GM12878 (cell line): ENCODE measurements around the gene GIT1. TPM values are rescaled to one million over a fixed set of nuclear protein-coding genes. Genes with fewer than 3 reads are reported as not detected.

Experiments used
- IKZF2 ChIP-seq, 2 experiments: fragments of 450-650 bp; IDR thresholded peaks; 2 replicates each; pipeline ENCODE4 v1.6.1; 2017; ENCODE audit warnings: mild to moderate bottlenecking in 2 of 2, moderate library complexity in 2 of 2
- NRF1 ChIP-seq: conservative IDR thresholded peaks from 2 replicates; pipeline ENCODE4 v1.6.1; 2011; ENCODE audit warnings: mild to moderate bottlenecking, low read depth, low read length, improper control_type of control experiment
- SIX5 ChIP-seq: IDR thresholded peaks from 2 replicates; pipeline ENCODE4 v1.6.1; 2011; ENCODE audit warnings: mild to moderate bottlenecking, low read depth, low read length, moderate library complexity; ENCODE audit not compliant: severe bottlenecking
- SPI1 ChIP-seq: IDR thresholded peaks from 2 replicates; pipeline ENCODE4 v1.6.1; 2011; ENCODE audit warnings: low read depth, mild to moderate bottlenecking, low read length, moderate library complexity, borderline replicate concordance; ENCODE audit not compliant: insufficient read depth
- SRF ChIP-seq, 2 experiments: IDR thresholded peaks; 2 replicates each; pipeline ENCODE4 v1.6.1; 2011; ENCODE audit warnings: low read depth in 2 of 2, low read length in 2 of 2, mild to moderate bottlenecking in 1 of 2, moderate library complexity in 1 of 2
- polyA plus RNA-seq, 11 experiments: library from polyadenylated mRNA; depleted of rRNA in 4 of 11; unstranded in 6 of 11; stranded (reverse) in 5 of 11; fragments of >200 nt; fragmentation: Nextera tagmentation in 4 of 11; fragmentation: Illumina TruSeq in 1 of 11; extraction: Ambion mirVana in 4 of 11; extraction: Trizol in 1 of 11; gene quantifications; 1 replicate in 1 of 11; 2 replicates in 10 of 11; pipeline versions ENCODE4 v1.2.1 to v1.2.3, GENCODE V29; 2011 to 2016; ENCODE audit warnings: inconsistent platforms in 2 of 11, missing spikeins in 2 of 11, low read depth in 1 of 11
- total RNA-seq, 4 experiments: library from RNA; depleted of rRNA in 3 of 4; stranded (reverse); fragments of >200 nt in 3 of 4; fragmentation: Illumina TruSeq in 1 of 4; extraction: Trizol in 1 of 4; gene quantifications; 2 replicates each; pipeline versions ENCODE4 v1.2.1 to v1.2.3, GENCODE V29; 2013 to 2021
- TF ChIP-seq, protein P1 (sequence below): fragments of 450-650 bp; IDR thresholded peaks from 2 replicates; pipeline ENCODE4 v1.6.1; 2017; ENCODE audit warnings: mild to moderate bottlenecking, moderate library complexity
- TF ChIP-seq, protein P2 (sequence below): fragments of 450-650 bp; IDR thresholded peaks from 2 replicates; pipeline ENCODE4 v1.6.1; 2018; ENCODE audit warnings: mild to moderate bottlenecking, low read depth, moderate library complexity; ENCODE audit not compliant: partially characterized antibody
- TF ChIP-seq, protein P3 (sequence below): IDR thresholded peaks from 2 replicates; pipeline ENCODE4 v1.6.1; 2012; ENCODE audit warnings: low read depth, low read length, improper control_type of control experiment
- TF ChIP-seq, protein P4 (sequence below): fragments of 450-650 bp; conservative IDR thresholded peaks from 2 replicates; pipeline ENCODE4 v1.6.1; 2017; ENCODE audit warnings: mild to moderate bottlenecking, moderate library complexity
- TF ChIP-seq, protein P5 (sequence below): fragments of 450-650 bp; IDR thresholded peaks from 2 replicates; pipeline ENCODE4 v1.6.1; 2016; ENCODE audit warnings: mild to moderate bottlenecking
- TF ChIP-seq, protein P6 (sequence below): fragments of 150-350 bp; IDR thresholded peaks from 2 replicates; pipeline ENCODE4 v1.6.1; 2016; ENCODE audit warnings: low read depth, low read length
- TF ChIP-seq, protein P7 (sequence below): fragments of 450-650 bp; IDR thresholded peaks from 2 replicates; pipeline ENCODE4 v1.6.1; 2017; ENCODE audit warnings: borderline replicate concordance

GIT1 gene
- total and polyA plus RNA-seq, 10 of the 15 experiments (the other 5 are each of a cell fraction or from before 2014, with no cell fraction given), result 0.24 to 45.3 (median 20.9) TPM

DNA sequence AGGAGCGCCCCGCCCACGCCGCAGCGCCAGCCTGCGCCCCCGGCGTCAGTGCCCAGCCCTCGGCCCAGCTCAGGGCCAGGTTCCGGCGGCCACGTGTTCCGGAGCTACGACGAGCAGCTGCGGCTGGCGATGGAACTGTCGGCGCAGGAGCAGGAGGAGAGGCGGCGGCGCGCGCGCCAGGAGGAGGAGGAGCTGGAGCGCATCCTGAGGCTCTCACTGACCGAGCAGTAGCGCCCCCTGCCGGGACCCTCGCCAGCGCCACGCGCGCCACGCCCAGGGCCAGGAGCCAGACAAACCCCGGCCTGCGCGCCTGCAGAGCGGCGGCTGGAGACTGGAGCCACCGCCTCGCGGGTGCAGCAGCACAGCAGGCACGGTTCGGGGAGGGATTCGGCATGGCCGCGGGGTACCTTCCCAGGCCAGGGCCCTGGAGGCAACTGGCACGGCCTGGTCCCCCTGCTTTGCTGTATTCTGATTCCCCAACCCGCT lies 23.9 kb upstream of the GIT1 start (continued):
- TF ChIP-seq IKZF2 (IDR thresholded peaks at IDR 0.05) (no peak), SIX5 (no peak), SRF (IDR thresholded peaks at IDR 0.05; ENCODE audit: low read depth in 2 of 2, low read length in 2 of 2) (no peak), SPI1 (no peak), NRF1 (no peak)
- TF ChIP-seq, protein P1, sequence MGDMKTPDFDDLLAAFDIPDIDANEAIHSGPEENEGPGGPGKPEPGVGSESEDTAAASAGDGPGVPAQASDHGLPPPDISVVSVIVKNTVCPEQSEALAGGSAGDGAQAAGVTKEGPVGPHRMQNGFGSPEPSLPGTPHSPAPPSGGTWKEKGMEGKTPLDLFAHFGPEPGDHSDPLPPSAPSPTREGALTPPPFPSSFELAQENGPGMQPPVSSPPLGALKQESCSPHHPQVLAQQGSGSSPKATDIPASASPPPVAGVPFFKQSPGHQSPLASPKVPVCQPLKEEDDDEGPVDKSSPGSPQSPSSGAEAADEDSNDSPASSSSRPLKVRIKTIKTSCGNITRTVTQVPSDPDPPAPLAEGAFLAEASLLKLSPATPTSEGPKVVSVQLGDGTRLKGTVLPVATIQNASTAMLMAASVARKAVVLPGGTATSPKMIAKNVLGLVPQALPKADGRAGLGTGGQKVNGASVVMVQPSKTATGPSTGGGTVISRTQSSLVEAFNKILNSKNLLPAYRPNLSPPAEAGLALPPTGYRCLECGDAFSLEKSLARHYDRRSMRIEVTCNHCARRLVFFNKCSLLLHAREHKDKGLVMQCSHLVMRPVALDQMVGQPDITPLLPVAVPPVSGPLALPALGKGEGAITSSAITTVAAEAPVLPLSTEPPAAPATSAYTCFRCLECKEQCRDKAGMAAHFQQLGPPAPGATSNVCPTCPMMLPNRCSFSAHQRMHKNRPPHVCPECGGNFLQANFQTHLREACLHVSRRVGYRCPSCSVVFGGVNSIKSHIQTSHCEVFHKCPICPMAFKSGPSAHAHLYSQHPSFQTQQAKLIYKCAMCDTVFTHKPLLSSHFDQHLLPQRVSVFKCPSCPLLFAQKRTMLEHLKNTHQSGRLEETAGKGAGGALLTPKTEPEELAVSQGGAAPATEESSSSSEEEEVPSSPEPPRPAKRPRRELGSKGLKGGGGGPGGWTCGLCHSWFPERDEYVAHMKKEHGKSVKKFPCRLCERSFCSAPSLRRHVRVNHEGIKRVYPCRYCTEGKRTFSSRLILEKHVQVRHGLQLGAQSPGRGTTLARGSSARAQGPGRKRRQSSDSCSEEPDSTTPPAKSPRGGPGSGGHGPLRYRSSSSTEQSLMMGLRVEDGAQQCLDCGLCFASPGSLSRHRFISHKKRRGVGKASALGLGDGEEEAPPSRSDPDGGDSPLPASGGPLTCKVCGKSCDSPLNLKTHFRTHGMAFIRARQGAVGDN, result peak; percentile 68
- TF ChIP-seq, protein P2, sequence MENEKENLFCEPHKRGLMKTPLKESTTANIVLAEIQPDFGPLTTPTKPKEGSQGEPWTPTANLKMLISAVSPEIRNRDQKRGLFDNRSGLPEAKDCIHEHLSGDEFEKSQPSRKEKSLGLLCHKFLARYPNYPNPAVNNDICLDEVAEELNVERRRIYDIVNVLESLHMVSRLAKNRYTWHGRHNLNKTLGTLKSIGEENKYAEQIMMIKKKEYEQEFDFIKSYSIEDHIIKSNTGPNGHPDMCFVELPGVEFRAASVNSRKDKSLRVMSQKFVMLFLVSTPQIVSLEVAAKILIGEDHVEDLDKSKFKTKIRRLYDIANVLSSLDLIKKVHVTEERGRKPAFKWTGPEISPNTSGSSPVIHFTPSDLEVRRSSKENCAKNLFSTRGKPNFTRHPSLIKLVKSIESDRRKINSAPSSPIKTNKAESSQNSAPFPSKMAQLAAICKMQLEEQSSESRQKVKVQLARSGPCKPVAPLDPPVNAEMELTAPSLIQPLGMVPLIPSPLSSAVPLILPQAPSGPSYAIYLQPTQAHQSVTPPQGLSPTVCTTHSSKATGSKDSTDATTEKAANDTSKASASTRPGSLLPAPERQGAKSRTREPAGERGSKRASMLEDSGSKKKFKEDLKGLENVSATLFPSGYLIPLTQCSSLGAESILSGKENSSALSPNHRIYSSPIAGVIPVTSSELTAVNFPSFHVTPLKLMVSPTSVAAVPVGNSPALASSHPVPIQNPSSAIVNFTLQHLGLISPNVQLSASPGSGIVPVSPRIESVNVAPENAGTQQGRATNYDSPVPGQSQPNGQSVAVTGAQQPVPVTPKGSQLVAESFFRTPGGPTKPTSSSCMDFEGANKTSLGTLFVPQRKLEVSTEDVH, result no peak
- TF ChIP-seq, protein P3, sequence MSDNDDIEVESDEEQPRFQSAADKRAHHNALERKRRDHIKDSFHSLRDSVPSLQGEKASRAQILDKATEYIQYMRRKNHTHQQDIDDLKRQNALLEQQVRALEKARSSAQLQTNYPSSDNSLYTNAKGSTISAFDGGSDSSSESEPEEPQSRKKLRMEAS, result peak; percentile 71; the same call in 1 of the 2 replicates
- TF ChIP-seq, protein P4, sequence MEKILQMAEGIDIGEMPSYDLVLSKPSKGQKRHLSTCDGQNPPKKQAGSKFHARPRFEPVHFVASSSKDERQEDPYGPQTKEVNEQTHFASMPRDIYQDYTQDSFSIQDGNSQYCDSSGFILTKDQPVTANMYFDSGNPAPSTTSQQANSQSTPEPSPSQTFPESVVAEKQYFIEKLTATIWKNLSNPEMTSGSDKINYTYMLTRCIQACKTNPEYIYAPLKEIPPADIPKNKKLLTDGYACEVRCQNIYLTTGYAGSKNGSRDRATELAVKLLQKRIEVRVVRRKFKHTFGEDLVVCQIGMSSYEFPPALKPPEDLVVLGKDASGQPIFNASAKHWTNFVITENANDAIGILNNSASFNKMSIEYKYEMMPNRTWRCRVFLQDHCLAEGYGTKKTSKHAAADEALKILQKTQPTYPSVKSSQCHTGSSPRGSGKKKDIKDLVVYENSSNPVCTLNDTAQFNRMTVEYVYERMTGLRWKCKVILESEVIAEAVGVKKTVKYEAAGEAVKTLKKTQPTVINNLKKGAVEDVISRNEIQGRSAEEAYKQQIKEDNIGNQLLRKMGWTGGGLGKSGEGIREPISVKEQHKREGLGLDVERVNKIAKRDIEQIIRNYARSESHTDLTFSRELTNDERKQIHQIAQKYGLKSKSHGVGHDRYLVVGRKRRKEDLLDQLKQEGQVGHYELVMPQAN, result no peak
- TF ChIP-seq, protein P5, sequence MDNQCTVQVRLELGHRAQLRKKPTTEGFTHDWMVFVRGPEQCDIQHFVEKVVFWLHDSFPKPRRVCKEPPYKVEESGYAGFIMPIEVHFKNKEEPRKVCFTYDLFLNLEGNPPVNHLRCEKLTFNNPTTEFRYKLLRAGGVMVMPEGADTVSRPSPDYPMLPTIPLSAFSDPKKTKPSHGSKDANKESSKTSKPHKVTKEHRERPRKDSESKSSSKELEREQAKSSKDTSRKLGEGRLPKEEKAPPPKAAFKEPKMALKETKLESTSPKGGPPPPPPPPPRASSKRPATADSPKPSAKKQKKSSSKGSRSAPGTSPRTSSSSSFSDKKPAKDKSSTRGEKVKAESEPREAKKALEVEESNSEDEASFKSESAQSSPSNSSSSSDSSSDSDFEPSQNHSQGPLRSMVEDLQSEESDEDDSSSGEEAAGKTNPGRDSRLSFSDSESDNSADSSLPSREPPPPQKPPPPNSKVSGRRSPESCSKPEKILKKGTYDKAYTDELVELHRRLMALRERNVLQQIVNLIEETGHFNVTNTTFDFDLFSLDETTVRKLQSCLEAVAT, result no peak
- TF ChIP-seq, protein P6, sequence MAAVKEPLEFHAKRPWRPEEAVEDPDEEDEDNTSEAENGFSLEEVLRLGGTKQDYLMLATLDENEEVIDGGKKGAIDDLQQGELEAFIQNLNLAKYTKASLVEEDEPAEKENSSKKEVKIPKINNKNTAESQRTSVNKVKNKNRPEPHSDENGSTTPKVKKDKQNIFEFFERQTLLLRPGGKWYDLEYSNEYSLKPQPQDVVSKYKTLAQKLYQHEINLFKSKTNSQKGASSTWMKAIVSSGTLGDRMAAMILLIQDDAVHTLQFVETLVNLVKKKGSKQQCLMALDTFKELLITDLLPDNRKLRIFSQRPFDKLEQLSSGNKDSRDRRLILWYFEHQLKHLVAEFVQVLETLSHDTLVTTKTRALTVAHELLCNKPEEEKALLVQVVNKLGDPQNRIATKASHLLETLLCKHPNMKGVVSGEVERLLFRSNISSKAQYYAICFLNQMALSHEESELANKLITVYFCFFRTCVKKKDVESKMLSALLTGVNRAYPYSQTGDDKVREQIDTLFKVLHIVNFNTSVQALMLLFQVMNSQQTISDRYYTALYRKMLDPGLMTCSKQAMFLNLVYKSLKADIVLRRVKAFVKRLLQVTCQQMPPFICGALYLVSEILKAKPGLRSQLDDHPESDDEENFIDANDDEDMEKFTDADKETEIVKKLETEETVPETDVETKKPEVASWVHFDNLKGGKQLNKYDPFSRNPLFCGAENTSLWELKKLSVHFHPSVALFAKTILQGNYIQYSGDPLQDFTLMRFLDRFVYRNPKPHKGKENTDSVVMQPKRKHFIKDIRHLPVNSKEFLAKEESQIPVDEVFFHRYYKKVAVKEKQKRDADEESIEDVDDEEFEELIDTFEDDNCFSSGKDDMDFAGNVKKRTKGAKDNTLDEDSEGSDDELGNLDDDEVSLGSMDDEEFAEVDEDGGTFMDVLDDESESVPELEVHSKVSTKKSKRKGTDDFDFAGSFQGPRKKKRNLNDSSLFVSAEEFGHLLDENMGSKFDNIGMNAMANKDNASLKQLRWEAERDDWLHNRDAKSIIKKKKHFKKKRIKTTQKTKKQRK, result no peak
- TF ChIP-seq, protein P7, sequence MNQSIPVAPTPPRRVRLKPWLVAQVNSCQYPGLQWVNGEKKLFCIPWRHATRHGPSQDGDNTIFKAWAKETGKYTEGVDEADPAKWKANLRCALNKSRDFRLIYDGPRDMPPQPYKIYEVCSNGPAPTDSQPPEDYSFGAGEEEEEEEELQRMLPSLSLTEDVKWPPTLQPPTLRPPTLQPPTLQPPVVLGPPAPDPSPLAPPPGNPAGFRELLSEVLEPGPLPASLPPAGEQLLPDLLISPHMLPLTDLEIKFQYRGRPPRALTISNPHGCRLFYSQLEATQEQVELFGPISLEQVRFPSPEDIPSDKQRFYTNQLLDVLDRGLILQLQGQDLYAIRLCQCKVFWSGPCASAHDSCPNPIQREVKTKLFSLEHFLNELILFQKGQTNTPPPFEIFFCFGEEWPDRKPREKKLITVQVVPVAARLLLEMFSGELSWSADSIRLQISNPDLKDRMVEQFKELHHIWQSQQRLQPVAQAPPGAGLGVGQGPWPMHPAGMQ, result no peak
